Calu3 (cell line): Measurements from ENCODE around the gene BARX1. TPM values are rescaled to one million over a fixed set of nuclear protein-coding genes. Genes with fewer than 3 reads are reported as not detected.

Source experiments
- BruUV-seq: library from RNA; stranded (reverse); fragments of 400-500 nt; replicated peaks from 2 replicates; lab custom pipeline; 2021; lab: Mats Ljungman, UMichigan
- CTCF ChIA-PET: fragments of 300-600 bp; sonication (Branson Sonifier 250); formaldehyde crosslinking; loops from one replicate; lab custom pipeline; 2022; ENCODE audit warnings: antibody characterized with exemption; lab: Charles Lee
- DNase-seq: peaks from one replicate; pipeline ENCODE4 v3.0.0; 2022
- H3K27ac Mint-ChIP-seq: one replicate; pipeline ENCODE4 v1.8.0; 2022; ENCODE audit warnings: mixed read lengths; ENCODE audit not compliant: unreplicated experiment
- H3K27me3 Mint-ChIP-seq: one replicate; pipeline ENCODE4 v1.8.0; 2022; ENCODE audit warnings: mixed read lengths; ENCODE audit not compliant: unreplicated experiment
- H3K36me3 Mint-ChIP-seq: one replicate; pipeline ENCODE4 v1.8.0; 2022; ENCODE audit warnings: mild to moderate bottlenecking, moderate library complexity, mixed read lengths; ENCODE audit not compliant: insufficient read depth, unreplicated experiment
- H3K4me1 Mint-ChIP-seq: one replicate; pipeline ENCODE4 v1.8.0; 2022; ENCODE audit warnings: mild to moderate bottlenecking, low read depth, mixed read lengths; ENCODE audit not compliant: unreplicated experiment
- H3K4me3 Mint-ChIP-seq: one replicate; pipeline ENCODE4 v1.8.0; 2022; ENCODE audit warnings: mild to moderate bottlenecking, low read depth, moderate library complexity, mixed read lengths; ENCODE audit not compliant: unreplicated experiment
- H3K9me3 Mint-ChIP-seq: one replicate; pipeline ENCODE4 v1.8.0; 2022; ENCODE audit warnings: low read depth, mixed read lengths; ENCODE audit not compliant: unreplicated experiment
- intact Hi-C: fragments of 100-400 bp; cut with micrococcal nuclease; formaldehyde crosslinking; loops from one replicate; pipeline ENCODE4 v1.10.0; 2022; ENCODE audit not compliant: unreplicated experiment
- total RNA-seq: library from RNA; stranded (reverse); gene quantifications from 2 replicates; pipeline ENCODE4 v1.2.3, GENCODE V29; 2022
- TF ChIP-seq, protein P1 (sequence below): fragments of 200-600 bp; IDR thresholded peaks from one replicate; pipeline ENCODE4 v1.8.0; 2022; ENCODE audit warnings: antibody characterized with exemption; ENCODE audit not compliant: unreplicated experiment

BARX1 gene
- total RNA-seq, 1 experiment from 2014 or later: not detected

DNA sequence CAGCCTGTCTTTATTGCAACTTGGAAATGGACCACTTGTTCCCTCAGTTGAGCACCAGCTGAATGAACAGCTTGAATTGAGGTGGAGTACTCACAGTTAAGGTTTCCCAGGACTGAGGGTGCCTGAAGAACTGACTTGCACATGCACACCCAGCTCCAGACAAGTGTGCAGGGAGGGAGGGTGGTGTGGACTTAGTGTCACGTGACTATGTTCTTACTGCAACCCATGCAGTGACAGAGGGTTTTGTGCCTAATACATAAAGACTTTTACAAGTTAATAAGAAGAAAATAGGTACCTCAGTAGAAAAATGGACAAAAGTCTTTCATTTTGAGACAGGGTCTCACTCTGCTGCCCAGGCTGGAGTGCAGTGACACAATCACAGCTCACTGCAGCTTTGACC lies 18.0 kb downstream of the BARX1 start:
- Mint-ChIP-seq H3K4me3 (no peak overlapping the region), H3K9me3 (no peaks in the 10 kb centered on the region), H3K27ac (no peak overlapping the region), H3K27me3 (peaks cover 99% of the 10 kb centered on the region), H3K4me1 (no peaks in the 10 kb centered on the region), H3K36me3 (no peaks in the 10 kb centered on the region)
- CTCF ChIA-PET: no interaction called here
- TF ChIP-seq, protein P1, sequence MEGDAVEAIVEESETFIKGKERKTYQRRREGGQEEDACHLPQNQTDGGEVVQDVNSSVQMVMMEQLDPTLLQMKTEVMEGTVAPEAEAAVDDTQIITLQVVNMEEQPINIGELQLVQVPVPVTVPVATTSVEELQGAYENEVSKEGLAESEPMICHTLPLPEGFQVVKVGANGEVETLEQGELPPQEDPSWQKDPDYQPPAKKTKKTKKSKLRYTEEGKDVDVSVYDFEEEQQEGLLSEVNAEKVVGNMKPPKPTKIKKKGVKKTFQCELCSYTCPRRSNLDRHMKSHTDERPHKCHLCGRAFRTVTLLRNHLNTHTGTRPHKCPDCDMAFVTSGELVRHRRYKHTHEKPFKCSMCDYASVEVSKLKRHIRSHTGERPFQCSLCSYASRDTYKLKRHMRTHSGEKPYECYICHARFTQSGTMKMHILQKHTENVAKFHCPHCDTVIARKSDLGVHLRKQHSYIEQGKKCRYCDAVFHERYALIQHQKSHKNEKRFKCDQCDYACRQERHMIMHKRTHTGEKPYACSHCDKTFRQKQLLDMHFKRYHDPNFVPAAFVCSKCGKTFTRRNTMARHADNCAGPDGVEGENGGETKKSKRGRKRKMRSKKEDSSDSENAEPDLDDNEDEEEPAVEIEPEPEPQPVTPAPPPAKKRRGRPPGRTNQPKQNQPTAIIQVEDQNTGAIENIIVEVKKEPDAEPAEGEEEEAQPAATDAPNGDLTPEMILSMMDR: no peak
- no TSS peak for BruUV-seq
- intact Hi-C loops: no loop called here
- no peak for DNase-seq

DNA sequence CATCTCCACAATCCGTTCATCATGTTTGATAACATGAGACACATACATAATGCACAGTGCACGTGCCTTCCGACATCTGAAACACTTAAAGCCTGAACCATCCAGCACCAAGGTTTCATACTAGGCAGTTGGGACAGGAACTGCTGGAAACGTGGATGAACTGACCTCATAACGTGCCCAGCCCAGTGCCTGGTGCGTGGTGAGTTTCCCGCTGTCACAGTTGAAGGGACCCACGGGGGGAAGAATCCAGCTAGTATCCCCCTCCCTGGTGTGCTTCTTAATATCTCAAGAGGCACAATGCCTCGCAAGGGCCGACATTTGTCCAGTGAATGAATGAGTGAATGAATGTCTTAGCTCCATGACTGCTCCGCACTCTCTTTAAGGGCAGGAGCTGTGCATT lies 23.2 kb downstream of the BARX1 start:
- no peak for DNase-seq
- Mint-ChIP-seq H3K27me3 (peaks cover 100% of the 10 kb centered on the region), H3K4me1 (no peaks in the 10 kb centered on the region), H3K4me3 (no peak overlapping the region), H3K36me3 (no peaks in the 10 kb centered on the region), H3K9me3 (no peaks in the 10 kb centered on the region), H3K27ac (no peak overlapping the region)
- intact Hi-C loops: no loop called here
- CTCF ChIA-PET: no interaction called here
- TF ChIP-seq, protein P1: no peak
- no TSS peak for BruUV-seq

DNA sequence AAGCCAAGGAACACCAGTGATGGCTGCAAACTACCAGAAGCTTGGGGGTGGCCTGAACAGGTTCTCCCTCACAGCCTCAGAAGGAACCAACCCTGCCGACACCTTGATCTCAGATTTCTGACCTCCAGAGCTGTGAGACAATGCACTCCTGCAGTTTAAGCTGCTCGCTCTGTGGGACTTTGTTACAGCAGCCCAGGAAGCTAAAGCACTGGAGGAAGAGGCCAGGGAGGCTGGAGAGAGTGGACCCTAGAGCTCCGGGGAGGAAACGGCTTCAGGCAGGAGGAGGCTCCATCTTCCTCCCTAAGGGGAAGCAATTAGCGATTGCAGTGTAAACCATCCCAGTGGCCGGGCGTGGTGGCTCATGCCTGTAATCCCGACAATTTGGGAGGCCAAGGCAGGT lies 25.1 kb downstream of the BARX1 start:
- intact Hi-C loops: no loop called here
- TF ChIP-seq, protein P1: no peak
- DNase-seq: no peak
- CTCF ChIA-PET: no interaction called here
- Mint-ChIP-seq H3K36me3 (no peaks in the 10 kb centered on the region), H3K4me1 (no peaks in the 10 kb centered on the region), H3K27ac (no peak overlapping the region), H3K9me3 (no peaks in the 10 kb centered on the region), H3K4me3 (no peak overlapping the region), H3K27me3 (peaks cover 84% of the 10 kb centered on the region)
- BruUV-seq: no TSS peak

DNA sequence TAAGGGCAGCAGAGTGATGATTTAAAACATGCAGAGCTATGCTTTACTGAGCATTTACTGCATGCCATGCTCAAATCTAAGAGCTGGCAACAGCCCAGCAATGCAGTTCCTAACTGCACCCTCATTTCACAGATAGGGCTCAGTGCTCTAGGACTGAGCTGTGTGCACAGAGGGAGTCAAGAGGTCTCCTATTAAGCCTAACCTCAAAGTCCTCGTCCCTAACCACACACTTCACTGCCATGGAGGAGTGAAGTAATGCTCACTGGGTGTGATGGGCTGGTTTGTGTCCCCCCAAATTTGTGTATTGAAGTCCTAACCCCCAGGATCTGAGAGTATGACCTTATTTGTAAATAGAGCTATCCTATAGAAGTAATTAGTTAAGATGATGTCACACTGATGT lies 25.9 kb downstream of the BARX1 start:
- no peaks in the 10 kb centered on the region for H3K9me3 Mint-ChIP-seq
- TF ChIP-seq, protein P1: no peak
- no peak overlapping the region for H3K27ac Mint-ChIP-seq
- intact Hi-C loops: no loop called here
- no TSS peak for BruUV-seq
- CTCF ChIA-PET: interaction anchor here (0.6 kb wide), 1 partner anchor 284 kb away, joined by 3 read pairs; no protein-coding TSS in a partner anchor
- DNase-seq: no peak
- no peak overlapping the region for H3K4me3 Mint-ChIP-seq
- H3K36me3 Mint-ChIP-seq: no peaks in the 10 kb centered on the region
- H3K27me3 Mint-ChIP-seq: peaks cover 75% of the 10 kb centered on the region
- no peaks in the 10 kb centered on the region for H3K4me1 Mint-ChIP-seq
